HG02642 (cell line): ENCODE data around the gene AQP6.
"Not testable (repeated sequence)": the region's sequence is repeated elsewhere in the genome, so short reads cannot be mapped to it uniquely, and the experiment has no call there.

Source experiments
- ATAC-seq: cut with Tn5 transposase; IDR thresholded peaks from one replicate; pipeline ENCODE4 v1.9.1; 2021; ENCODE audit warnings: mild to moderate bottlenecking; ENCODE audit not compliant: unreplicated experiment, poor library complexity

The AQP6 gene

GRCh38 chr12:49987625-49988303, 15.0 kb downstream of the AQP6 start:
- ATAC-seq: no peak

GRCh38 chr12:49989400-49989799, 16.7 kb downstream of the AQP6 start:
- ATAC-seq: not testable (repeated sequence)

- no peak for ATAC-seq
Observed at GRCh38 chr12:49990273-49990672, 17.5 kb downstream of the AQP6 start.

GRCh38 chr12:49998453-49998852, 25.7 kb downstream of the AQP6 start:
- ATAC-seq: no peak

DNA sequence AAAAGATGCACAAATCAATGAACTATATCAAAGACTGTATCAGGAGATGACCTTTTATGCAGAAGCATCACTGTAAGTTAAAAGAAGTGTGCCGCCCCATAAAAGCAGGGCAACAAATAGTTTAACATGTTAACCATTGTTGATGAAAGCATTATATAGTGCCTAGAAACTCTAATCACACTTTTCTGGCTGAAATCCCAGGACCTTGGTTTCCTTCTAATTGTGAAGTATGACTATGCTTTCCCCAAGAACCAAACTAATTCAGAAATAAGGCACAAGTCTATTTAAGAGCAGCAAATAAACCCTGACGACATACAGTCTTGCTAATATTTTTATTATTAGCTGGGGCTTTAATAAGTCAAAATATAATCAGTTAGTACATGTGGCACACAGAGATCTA, 30.8 kb downstream of the AQP6 start:
- ATAC-seq: no peak

DNA sequence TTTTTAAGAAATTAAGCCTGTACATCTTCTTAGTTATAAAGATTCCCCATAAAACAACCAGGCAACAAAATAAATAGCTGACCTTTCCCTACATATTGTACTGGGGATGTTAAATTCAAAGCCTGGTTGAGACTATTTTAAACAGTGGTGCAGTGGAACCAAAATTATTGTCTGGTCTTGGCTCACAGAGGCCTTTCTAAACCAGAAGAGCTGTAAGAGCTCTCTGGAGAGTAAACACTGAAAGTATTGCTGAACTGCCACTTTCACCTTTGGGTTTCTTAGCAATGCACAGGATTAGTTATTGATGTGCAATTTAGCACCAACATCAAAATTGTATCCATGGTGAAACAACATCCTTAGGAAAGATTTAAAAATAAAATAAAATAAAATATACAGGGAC, 31.9 kb downstream of the AQP6 start:
- no peak for ATAC-seq

- no peak for ATAC-seq
Observed at GRCh38 chr12:50005175-50005574, 32.4 kb downstream of the AQP6 start.

DNA sequence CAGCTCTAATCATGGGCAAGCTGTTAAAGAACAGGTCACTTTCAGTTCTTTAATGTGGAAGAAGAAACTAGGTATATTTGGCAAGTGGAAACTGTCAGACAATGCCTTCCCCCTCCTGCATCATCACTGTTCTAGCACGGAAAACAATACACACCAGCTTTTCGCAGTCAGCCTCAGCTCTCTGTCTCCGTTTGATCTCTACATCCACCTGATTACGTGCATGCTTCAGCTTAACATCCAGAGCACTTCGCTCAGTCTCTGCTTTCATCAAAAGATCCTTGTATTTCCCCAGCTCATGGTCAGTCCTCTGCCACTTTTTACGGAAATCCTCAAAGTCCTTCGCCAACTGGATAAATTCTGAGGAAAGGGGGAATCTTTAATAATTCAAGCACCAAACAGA, 33.5 kb downstream of the AQP6 start:
- no peak for ATAC-seq

- no peak for ATAC-seq
Observed at GRCh38 chr12:50006754-50007442, 34.2 kb downstream of the AQP6 start.

DNA sequence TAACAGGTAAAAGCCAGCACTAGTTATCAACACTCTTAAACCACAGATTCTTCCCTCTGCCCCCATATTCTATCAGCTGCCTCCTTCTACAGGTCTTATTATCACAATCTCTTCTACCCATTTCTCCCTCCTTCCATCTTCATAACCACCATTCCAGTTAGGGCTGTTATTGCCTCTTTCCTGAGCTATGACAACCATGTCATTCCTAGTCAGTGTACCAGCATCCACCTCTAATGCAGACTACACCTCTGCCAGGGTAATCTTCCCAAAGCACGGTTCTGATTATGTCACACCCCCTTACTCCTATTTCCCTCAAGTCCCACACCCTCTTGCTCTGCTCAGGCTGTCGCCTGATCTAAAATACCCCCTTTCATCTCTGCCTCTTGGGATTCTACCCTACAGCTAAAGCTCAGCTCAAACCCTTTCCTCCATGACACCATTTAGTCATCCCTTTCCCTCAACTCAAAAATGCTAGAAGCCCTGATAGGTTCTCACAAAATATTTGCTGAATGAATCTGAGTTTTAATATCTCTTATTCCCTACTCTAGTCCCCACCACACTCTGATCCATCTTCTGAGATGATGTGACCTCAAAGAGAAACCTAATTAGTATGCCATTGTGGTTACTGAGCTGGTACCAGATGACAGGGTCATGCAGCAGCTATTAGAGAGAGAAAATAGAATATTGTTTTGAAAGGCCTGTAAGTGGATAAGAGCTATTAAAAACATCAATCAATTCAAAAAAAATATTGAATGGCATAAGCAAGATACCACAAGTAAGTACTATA, 40.8 kb downstream of the AQP6 start:
- ATAC-seq: no peak

- ATAC-seq: no peak
Observed at GRCh38 chr12:50014342-50014741, 41.6 kb downstream of the AQP6 start.

DNA sequence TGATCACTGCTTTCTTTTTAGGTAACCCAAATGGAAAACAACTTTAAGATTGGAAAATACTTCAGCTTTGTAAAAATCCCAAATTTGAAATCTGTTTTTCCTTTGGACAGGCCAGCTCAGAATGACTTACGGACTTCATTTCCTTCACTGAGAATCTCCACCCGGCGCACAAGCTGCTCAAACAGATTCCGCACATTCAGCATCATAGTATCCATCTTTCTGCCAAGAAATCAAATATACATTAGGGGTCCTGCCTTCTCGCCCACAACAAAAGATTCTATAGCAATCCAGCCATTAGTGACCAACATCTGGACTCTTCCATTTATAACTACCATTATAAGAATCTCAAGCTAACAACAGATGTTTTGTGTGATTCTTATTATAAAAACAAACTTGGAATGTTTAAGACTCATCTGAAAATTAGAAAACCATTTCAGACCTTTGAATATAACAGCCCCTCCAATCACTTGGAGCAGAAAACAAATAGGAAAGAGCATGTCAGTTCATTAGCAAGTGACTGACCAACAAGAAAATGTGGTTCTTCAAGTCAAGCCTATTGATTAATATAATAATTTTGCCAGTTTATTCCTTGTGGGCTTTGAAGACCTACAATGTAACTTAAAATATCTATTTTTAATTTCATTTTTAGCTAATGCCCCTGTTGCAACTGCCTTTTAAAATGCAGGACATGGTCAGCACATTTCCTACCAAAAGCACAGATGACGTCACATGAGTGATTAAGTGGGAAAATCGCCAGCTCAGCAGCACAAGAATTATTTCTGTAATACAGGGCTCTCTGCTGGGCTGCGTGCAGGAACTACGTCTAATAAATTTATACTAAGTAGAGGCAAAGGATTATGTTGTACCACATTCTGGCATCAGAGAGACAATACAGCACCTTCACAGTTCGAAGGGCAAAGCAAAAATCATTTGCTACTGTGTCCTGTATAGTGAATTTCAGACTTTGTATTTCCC, 44.0 kb downstream of the AQP6 start:
- no peak for ATAC-seq

GRCh38 chr12:50017641-50018040, 44.9 kb downstream of the AQP6 start:
- ATAC-seq: no peak

- ATAC-seq: no peak
Observed at GRCh38 chr12:50018154-50018553, 45.4 kb downstream of the AQP6 start.

GRCh38 chr12:50018968-50019367, 46.2 kb downstream of the AQP6 start:
- no peak for ATAC-seq

DNA sequence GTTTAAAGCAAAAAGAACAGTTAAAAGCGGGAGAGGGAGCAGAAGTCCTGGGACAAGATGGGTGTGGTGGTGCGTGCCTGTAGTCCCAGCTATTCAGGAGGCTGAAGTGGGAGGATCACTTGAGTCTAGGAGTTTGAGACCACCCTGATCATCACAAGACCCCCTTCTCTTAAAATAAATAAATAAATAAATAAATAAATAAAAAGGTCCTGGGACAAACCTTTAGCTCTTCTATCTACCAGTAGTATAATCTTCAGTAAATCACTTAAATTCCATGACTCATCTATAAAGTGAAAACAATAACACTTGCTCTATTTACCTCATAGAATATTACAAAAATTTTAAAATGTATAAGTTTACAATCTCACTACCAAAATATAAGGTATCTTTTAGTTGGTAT, 46.8 kb downstream of the AQP6 start:
- no peak for ATAC-seq

DNA sequence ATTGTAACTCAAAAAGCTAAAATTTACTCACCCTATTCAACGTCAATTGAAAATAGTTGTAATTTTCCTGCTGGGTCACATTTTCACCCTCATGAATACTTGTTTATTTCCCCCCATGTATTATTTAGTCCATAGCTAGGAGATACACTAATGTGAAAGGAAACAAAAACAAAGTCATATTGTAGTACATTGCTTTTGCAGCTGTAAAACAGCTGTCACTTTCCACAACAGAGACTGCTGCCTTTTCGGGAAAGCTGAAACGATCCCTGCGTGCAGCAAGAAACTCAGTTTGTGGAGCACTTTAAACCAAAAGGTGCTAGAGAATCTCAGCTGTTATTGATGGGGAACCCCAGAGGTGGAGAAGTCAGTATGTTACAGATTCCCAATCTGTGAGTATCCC, 48.3 kb downstream of the AQP6 start:
- no peak for ATAC-seq

GRCh38 chr12:50022903-50023302, 50.2 kb downstream of the AQP6 start:
- no peak for ATAC-seq

GRCh38 chr12:50024227-50024626, 51.5 kb downstream of the AQP6 start:
- ATAC-seq: no peak

DNA sequence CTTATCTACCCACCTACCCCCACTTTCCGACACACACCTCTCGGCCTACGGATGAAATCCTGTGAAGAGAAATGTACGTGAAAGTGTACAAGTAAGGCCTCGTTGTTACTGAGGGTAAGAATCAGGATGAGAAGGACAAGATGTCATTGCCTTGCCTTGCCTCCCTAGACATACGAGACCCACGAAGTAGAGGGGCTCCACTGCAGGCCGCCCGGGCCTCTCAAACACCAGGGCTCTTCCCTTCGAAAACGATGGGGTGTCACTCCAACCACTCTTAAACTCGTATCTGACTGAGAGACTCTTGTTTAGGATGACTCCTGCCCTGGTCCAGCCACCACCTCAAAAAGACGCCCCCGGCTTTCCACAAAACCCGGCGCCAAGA, 52.0 kb downstream of the AQP6 start:
- ATAC-seq: peak; percentile 14
